ENCODE data around the gene ZBTB20.
A peak's percentile ranks its signal among the peaks of the same experiment; 100 is the strongest.

Gene ZBTB20

DNA sequence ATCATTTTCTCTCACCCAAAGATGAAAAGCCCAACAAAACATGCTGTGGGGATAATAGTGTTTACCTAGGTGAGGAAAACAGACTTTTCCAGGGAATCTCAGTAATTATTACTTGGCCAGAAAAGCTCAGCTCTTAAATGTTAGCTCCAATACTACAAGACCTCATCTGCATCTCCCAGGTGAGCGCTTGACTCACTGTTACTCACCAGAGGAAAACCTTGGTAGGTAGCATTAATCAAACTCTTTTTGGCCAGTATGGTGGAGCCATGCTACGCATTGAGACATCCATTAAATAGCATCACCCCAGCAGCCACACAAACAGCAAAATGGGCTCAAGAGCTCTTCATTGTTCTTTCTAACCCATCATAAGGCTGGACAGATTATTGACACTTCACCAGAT, 754.3 kb downstream of the ZBTB20 start:
- CTCF ChIA-PET: interaction anchor here (0.9 to 3.2 kb wide), 4 partner anchors 8 to 26 kb away, joined by 5 to 10 read pairs (median 8); no protein-coding TSS in a partner anchor
- TF ChIP-seq, protein P1, sequence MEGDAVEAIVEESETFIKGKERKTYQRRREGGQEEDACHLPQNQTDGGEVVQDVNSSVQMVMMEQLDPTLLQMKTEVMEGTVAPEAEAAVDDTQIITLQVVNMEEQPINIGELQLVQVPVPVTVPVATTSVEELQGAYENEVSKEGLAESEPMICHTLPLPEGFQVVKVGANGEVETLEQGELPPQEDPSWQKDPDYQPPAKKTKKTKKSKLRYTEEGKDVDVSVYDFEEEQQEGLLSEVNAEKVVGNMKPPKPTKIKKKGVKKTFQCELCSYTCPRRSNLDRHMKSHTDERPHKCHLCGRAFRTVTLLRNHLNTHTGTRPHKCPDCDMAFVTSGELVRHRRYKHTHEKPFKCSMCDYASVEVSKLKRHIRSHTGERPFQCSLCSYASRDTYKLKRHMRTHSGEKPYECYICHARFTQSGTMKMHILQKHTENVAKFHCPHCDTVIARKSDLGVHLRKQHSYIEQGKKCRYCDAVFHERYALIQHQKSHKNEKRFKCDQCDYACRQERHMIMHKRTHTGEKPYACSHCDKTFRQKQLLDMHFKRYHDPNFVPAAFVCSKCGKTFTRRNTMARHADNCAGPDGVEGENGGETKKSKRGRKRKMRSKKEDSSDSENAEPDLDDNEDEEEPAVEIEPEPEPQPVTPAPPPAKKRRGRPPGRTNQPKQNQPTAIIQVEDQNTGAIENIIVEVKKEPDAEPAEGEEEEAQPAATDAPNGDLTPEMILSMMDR (IDR thresholded peaks at IDR 0.05; ENCODE audit: insufficient read depth, low read length, missing control alignments): no peak

DNA sequence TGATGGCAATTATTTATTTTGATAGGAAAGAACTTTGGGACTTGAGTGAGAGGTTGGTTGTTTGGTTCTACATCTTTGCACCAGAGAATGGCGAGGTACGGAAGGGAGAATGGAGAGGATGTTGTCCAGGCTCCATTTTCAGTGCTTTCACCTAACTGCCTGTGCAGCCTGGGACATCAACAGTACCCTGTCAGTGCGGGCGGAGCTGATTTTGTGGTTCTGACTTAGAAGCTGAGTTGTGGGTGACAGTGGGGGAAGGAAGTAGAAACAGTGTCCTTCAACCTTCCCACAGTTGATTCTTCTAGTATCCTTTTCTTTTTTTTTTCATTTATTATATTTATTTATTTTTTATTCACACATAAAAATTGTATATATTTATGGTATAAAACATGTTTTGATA, 757.9 kb downstream of the ZBTB20 start:
- no peak for DNase-seq (ENCODE audit: low read depth, low spot score)
- H3K4me3 ChIP-seq (ENCODE audit: low read depth, low read length): no peak overlapping the region
- ChIA-PET POLR2A (no interaction called here), CTCF (no interaction called here)
- TF ChIP-seq, protein P1 (IDR thresholded peaks at IDR 0.05; ENCODE audit: insufficient read depth, low read length, missing control alignments): no peak

More for the DNA sequence above, 754.3 kb downstream of the ZBTB20 start:
- POLR2A ChIA-PET: no interaction called here
- no peak overlapping the region for H3K4me3 ChIP-seq (ENCODE audit: low read depth, low read length)
- DNase-seq (ENCODE audit: low read depth, low spot score): no peak

DNA sequence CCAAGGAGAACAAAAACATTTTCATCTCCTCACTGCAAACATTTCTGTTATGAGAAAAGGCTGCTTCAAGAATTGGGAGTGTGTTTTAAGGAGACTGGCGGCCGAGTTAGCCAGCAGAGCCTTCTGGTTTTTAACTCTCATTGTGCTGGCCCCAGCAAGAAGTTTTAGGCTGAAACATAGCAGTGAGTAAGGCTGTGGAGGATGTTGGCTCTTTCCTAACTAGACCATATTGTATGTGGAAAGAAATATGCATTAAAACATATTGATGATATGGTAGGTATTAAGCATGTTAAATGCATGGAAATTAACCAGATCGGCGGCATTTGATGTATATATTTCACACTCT, 762.6 kb downstream of the ZBTB20 start:
- peak overlapping the region; percentile 48; the same call in 1 of the 2 replicates for H3K4me3 ChIP-seq (ENCODE audit: low read depth, low read length)
- POLR2A ChIA-PET: interaction anchor here (0.8 kb wide), 1 partner anchor 762 kb away, joined by 3 read pairs; no protein-coding TSS in a partner anchor
- CTCF ChIA-PET: interaction anchor here (0.5 to 8.4 kb wide), 37 partner anchors 8 to 1400 kb away, joined by 3 to 121 read pairs (median 5); no protein-coding TSS in a partner anchor
- TF ChIP-seq, protein P1 (IDR thresholded peaks at IDR 0.05; ENCODE audit: insufficient read depth, low read length, missing control alignments): no peak
- DNase-seq (ENCODE audit: low read depth, low spot score): no peak

DNA sequence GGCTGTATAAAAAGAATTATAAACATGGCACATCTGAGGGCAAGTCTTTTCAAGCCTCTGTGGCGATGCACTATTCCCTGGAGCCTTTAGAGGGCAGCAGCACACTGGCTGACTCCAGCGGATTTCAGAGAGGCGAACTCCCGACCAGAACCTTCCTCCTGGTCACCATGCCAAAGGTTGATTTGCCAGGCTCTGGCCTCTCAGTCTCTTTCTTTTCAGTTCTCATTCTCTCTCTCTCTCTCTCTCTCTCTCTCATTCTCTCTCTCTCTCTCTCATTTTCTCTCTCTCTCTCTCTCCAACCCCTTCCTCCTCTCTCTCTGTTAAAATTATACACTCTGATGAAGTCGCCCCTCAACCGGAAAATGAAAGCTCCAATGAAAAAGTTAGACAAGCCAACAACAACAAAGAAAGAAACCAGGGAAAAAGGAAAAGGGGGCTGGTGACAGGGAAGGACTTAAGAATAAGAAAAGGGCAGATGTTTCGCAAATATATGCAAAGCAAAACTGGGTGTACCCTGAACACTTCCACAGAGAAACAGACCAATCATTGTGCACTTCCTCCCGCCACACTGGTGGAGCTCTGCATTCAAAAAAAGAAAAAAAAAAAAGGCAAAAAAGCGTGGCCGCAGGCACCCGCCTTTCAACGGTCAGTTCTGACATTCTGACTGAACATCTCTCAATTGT, 763.1 kb downstream of the ZBTB20 start:
- POLR2A ChIA-PET: interaction anchor here (0.8 kb wide), 1 partner anchor 762 kb away, joined by 3 read pairs; no protein-coding TSS in a partner anchor
- TF ChIP-seq, protein P1 (IDR thresholded peaks at IDR 0.05; ENCODE audit: insufficient read depth, low read length, missing control alignments): peak; percentile 90
- CTCF ChIA-PET: interaction anchor here (0.5 to 8.4 kb wide), 40 partner anchors 9 to 1400 kb away, joined by 3 to 121 read pairs (median 4); no protein-coding TSS in a partner anchor

DNA sequence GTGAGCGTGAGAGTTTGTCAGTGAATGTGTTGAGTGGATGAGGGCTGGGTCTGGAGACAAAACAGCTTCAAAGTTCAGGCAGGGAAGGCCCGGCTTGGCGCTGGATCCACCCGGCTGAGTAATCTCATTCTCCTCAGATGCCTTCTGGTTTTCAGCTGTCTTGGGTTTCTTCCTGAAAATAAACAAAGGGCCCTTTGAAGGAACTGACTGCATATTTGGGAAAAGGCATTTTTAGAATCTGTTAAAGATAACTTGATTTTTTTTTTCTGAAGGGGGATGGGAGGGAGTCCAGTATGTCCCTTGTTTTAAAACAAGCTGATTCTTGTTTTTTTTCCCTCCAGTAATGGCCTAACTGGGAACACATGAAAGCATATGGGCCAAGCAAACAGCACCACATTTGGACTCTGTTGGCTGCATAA, 766.8 kb downstream of the ZBTB20 start:
- CTCF ChIA-PET: interaction anchor here (0.9 to 8.4 kb wide), 11 partner anchors 9 to 1406 kb away, joined by 3 to 121 read pairs (median 4); no protein-coding TSS in a partner anchor
- H3K4me3 ChIP-seq (ENCODE audit: low read depth, low read length): no peak overlapping the region
- DNase-seq (ENCODE audit: low read depth, low spot score): peak; percentile 58
- POLR2A ChIA-PET: interaction anchor here (0.5 to 0.7 kb wide), 2 partner anchors 58 to 382 kb away, joined by 3 read pairs; no protein-coding TSS in a partner anchor
- TF ChIP-seq, protein P1 (IDR thresholded peaks at IDR 0.05; ENCODE audit: insufficient read depth, low read length, missing control alignments): no peak

More for the DNA sequence above, 763.1 kb downstream of the ZBTB20 start:
- DNase-seq (ENCODE audit: low read depth, low spot score): peak; percentile 38
- H3K4me3 ChIP-seq (ENCODE audit: low read depth, low read length): peak overlapping the region; percentile 48

DNA sequence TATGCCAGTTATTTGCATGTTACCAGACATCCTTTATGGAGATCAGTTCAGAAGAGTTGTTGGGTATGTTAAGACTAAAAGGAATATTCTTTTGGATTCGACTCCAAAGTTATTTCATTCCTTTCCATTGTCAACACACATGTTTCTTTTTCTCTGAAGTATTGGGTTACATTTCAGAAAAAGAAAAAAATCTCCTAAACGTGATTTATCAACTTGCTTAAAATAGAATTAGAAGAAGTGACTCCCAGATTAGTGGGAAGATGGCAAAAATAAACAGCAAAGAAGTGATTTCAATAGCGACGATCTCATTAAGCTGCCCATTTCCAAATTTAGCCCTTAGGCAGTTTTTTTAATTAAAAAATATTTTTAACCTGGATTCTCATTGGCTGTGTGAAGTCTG, 767.8 kb downstream of the ZBTB20 start:
- ChIA-PET POLR2A (no interaction called here), CTCF (interaction anchor here (1.4 to 8.4 kb wide), 4 partner anchors 13 to 38 kb away, joined by 3 to 121 read pairs (median 30); no protein-coding TSS in a partner anchor)
- H3K4me3 ChIP-seq (ENCODE audit: low read depth, low read length): no peak overlapping the region
- DNase-seq (ENCODE audit: low read depth, low spot score): no peak
- TF ChIP-seq, protein P1 (IDR thresholded peaks at IDR 0.05; ENCODE audit: insufficient read depth, low read length, missing control alignments): no peak

Data from AG04449 (cell line).